Measurements from ENCODE around the gene GPR155.

Gene GPR155

GRCh38 chr2:174512345-174512744 lies 25.5 kb upstream of the GPR155 start:
- no peak for DNase-seq (ENCODE audit: extremely low read depth, insufficient read length)
- no peaks in the 10 kb centered on the region for H3K27me3 ChIP-seq (replicated peaks; ENCODE audit: control insufficient read depth, insufficient read depth, low read length)
- no peak overlapping the region for H3K4me3 ChIP-seq (replicated peaks; ENCODE audit: low read depth, low read length)
- H3K36me3 ChIP-seq (ENCODE audit: control insufficient read depth, insufficient read depth, low read length) = no peaks in the 10 kb centered on the region
- no peak for TF ChIP-seq CTCF (IDR thresholded peaks at IDR 0.05; ENCODE audit: insufficient read depth, low read length, poor library complexity, severe bottlenecking)

- no peak for TF ChIP-seq CTCF (IDR thresholded peaks at IDR 0.05; ENCODE audit: insufficient read depth, low read length, poor library complexity, severe bottlenecking)
- no peaks in the 10 kb centered on the region for H3K36me3 ChIP-seq (ENCODE audit: control insufficient read depth, insufficient read depth, low read length)
- H3K27me3 ChIP-seq (replicated peaks; ENCODE audit: control insufficient read depth, insufficient read depth, low read length) = no peaks in the 10 kb centered on the region
- no peak for DNase-seq (ENCODE audit: extremely low read depth, insufficient read length)
- no peak overlapping the region for H3K4me3 ChIP-seq (replicated peaks; ENCODE audit: low read depth, low read length)
These were observed 24.9 kb upstream of the GPR155 start for GRCh38 chr2:174511580-174512260.

- no peak for DNase-seq (ENCODE audit: extremely low read depth, insufficient read length)
- Histone ChIP-seq H3K27me3 (replicated peaks; ENCODE audit: control insufficient read depth, insufficient read depth, low read length) (no peaks in the 10 kb centered on the region), H3K4me3 (replicated peaks; ENCODE audit: low read depth, low read length) (no peak overlapping the region), H3K36me3 (ENCODE audit: control insufficient read depth, insufficient read depth, low read length) (no peaks in the 10 kb centered on the region)
- no peak for TF ChIP-seq CTCF (IDR thresholded peaks at IDR 0.05; ENCODE audit: insufficient read depth, low read length, poor library complexity, severe bottlenecking)
These were observed 23.9 kb upstream of the GPR155 start for GRCh38 chr2:174510583-174511189.

GRCh38 chr2:174503161-174503809 lies 16.5 kb upstream of the GPR155 start:
- no peaks in the 10 kb centered on the region for H3K36me3 ChIP-seq (ENCODE audit: control insufficient read depth, insufficient read depth, low read length)
- H3K27me3 ChIP-seq (replicated peaks; ENCODE audit: control insufficient read depth, insufficient read depth, low read length) = no peaks in the 10 kb centered on the region
- TF ChIP-seq CTCF (IDR thresholded peaks at IDR 0.05; ENCODE audit: insufficient read depth, low read length, poor library complexity, severe bottlenecking) = no peak
- H3K4me3 ChIP-seq (replicated peaks; ENCODE audit: low read depth, low read length) = no peak overlapping the region
- DNase-seq (ENCODE audit: extremely low read depth, insufficient read length) = no peak

GRCh38 chr2:174499371-174499770 lies 12.5 kb upstream of the GPR155 start:
- no peak for DNase-seq (ENCODE audit: extremely low read depth, insufficient read length)
- Histone ChIP-seq H3K27me3 (replicated peaks; ENCODE audit: control insufficient read depth, insufficient read depth, low read length) (no peaks in the 10 kb centered on the region), H3K36me3 (ENCODE audit: control insufficient read depth, insufficient read depth, low read length) (no peaks in the 10 kb centered on the region), H3K4me3 (replicated peaks; ENCODE audit: low read depth, low read length) (no peak overlapping the region)
- no peak for TF ChIP-seq CTCF (IDR thresholded peaks at IDR 0.05; ENCODE audit: insufficient read depth, low read length, poor library complexity, severe bottlenecking)
